ENCODE measurements around the gene RIPK4. TPM values are rescaled to one million over a fixed set of nuclear protein-coding genes. Genes with fewer than 3 reads are reported as not detected.

RIPK4 gene
- total and polyA plus RNA-seq, 4 donors = 4.7 to 22.6 (median 8.5) TPM

- no peak for TF ChIP-seq CTCF (IDR thresholded peaks at IDR 0.05; ENCODE audit: low read depth, low read length, missing input control)
- TF ChIP-seq YY1 (IDR thresholded peaks at IDR 0.05) = peak; percentile 29
- TF ChIP-seq HNF4A (conservative IDR thresholded peaks at IDR 0.05) = peak; percentile 90 to 91
Measured at GRCh38 chr21:41758550-41758949, 8.3 kb downstream of the RIPK4 start (continued).

- no peak overlapping the region for H3K9ac ChIP-seq (ENCODE audit: low read depth in 1 of 2, low read length in 2 of 2)
- 95% methylated on average over 33 of the region's 33 CpGs for WGBS
- TF ChIP-seq SP1 (IDR thresholded peaks at IDR 0.05) (no peak), HNF4A (conservative IDR thresholded peaks at IDR 0.05) (no peak), RXRA (IDR thresholded peaks at IDR 0.05) (no peak), ATF3 (IDR thresholded peaks at IDR 0.05) (no peak), HNF4G (IDR thresholded peaks at IDR 0.05) (no peak), CTCF (IDR thresholded peaks at IDR 0.05; ENCODE audit: low read depth, low read length, missing input control) (no peak), FOXA1 (IDR thresholded peaks at IDR 0.05) (no peak), REST (IDR thresholded peaks at IDR 0.05) (no peak), YY1 (IDR thresholded peaks at IDR 0.05) (no peak), FOXA2 (IDR thresholded peaks at IDR 0.05) (no peak), RAD21 (IDR thresholded peaks at IDR 0.05) (no peak), GABPA (IDR thresholded peaks at IDR 0.05 in 1 of 2, conservative IDR thresholded peaks at IDR 0.05 in 1 of 2) (no peak), NR2F2 (IDR thresholded peaks at IDR 0.05) (no peak), EGR1 (IDR thresholded peaks at IDR 0.05; ENCODE audit: low read depth in 2 of 2) (no peak), TAF1 (conservative IDR thresholded peaks at IDR 0.05) (no peak), JUND (IDR thresholded peaks at IDR 0.05) (no peak)
- TF ChIP-seq, protein P1, sequence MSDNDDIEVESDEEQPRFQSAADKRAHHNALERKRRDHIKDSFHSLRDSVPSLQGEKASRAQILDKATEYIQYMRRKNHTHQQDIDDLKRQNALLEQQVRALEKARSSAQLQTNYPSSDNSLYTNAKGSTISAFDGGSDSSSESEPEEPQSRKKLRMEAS (IDR thresholded peaks at IDR 0.05) = no peak
- TF ChIP-seq, protein P2, sequence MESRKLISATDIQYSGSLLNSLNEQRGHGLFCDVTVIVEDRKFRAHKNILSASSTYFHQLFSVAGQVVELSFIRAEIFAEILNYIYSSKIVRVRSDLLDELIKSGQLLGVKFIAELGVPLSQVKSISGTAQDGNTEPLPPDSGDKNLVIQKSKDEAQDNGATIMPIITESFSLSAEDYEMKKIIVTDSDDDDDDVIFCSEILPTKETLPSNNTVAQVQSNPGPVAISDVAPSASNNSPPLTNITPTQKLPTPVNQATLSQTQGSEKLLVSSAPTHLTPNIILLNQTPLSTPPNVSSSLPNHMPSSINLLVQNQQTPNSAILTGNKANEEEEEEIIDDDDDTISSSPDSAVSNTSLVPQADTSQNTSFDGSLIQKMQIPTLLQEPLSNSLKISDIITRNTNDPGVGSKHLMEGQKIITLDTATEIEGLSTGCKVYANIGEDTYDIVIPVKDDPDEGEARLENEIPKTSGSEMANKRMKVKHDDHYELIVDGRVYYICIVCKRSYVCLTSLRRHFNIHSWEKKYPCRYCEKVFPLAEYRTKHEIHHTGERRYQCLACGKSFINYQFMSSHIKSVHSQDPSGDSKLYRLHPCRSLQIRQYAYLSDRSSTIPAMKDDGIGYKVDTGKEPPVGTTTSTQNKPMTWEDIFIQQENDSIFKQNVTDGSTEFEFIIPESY (IDR thresholded peaks at IDR 0.05) = no peak
- H3K36me3 ChIP-seq (ENCODE audit: control insufficient read depth in 4 of 4, insufficient read depth in 3 of 4, low read depth in 1 of 4, low read length in 3 of 4) = peaks cover 4 to 26% (median 11%) of the 10 kb centered on the region in 4 donors
- DNase-seq (ENCODE audit: low spot score) = no peak
- H3K4me3 ChIP-seq (ENCODE audit: low read depth in 1 of 3, low read length in 3 of 3) = no peak overlapping the region
- no peaks in the 10 kb centered on the region for H3K9me3 ChIP-seq (ENCODE audit: control insufficient read depth in 4 of 4, low read length in 3 of 4)
- H3K27me3 ChIP-seq (ENCODE audit: control insufficient read depth in 4 of 4, insufficient read depth in 4 of 4, low read length in 3 of 4) = no peaks in the 10 kb centered on the region
- peaks cover 18 to 43% (median 35%) of the 10 kb centered on the region in 4 donors for H3K4me1 ChIP-seq (ENCODE audit: control insufficient read depth in 4 of 4, insufficient read depth in 4 of 4, low read length in 3 of 4)
- H3K27ac ChIP-seq (ENCODE audit: low read depth in 1 of 2, low read length in 2 of 2) = no peak overlapping the region
Measured at GRCh38 chr21:41755934-41756773, 10.7 kb downstream of the RIPK4 start.
